ENCODE results near the gene SRI.

Gene SRI

GRCh38 chr7:88184848-88185304 lies 35.0 kb downstream of the SRI start:
- TF ChIP-seq CTCF (conservative IDR thresholded peaks at IDR 0.05; ENCODE audit: low read depth, low read length): no peak
- Histone ChIP-seq H4K20me1 (ENCODE audit: insufficient read depth) (no peaks in the 10 kb centered on the region), H3K4me2 (no peak overlapping the region), H3K27me3 (ENCODE audit: insufficient read depth, low read depth) (no peaks in the 10 kb centered on the region), H3K79me2 (ENCODE audit: insufficient read depth, low read depth) (no peaks in the 10 kb centered on the region), H3K9ac (no peak overlapping the region), H3K4me3 (IDR thresholded peaks at IDR 0.05; ENCODE audit: insufficient read depth, low read depth, low read length) (no peak overlapping the region), H3K27ac (no peak overlapping the region), H3K36me3 (ENCODE audit: insufficient read depth) (no peaks in the 10 kb centered on the region), H2AFZ (ENCODE audit: low read depth) (no peak overlapping the region), H3K4me1 (ENCODE audit: low read depth, poor library complexity, severe bottlenecking) (peaks cover 5% of the 10 kb centered on the region)

- H4K20me1 ChIP-seq (ENCODE audit: insufficient read depth): no peaks in the 10 kb centered on the region
- H3K79me2 ChIP-seq (ENCODE audit: insufficient read depth, low read depth): no peaks in the 10 kb centered on the region
- H3K9ac ChIP-seq: no peak overlapping the region
- no peak overlapping the region for H3K4me2 ChIP-seq
- no peaks in the 10 kb centered on the region for H3K27me3 ChIP-seq (ENCODE audit: insufficient read depth, low read depth)
- no peak overlapping the region for H2AFZ ChIP-seq (ENCODE audit: low read depth)
- TF ChIP-seq CTCF (conservative IDR thresholded peaks at IDR 0.05; ENCODE audit: low read depth, low read length): no peak
- H3K4me1 ChIP-seq (ENCODE audit: low read depth, poor library complexity, severe bottlenecking): peaks cover 7% of the 10 kb centered on the region
- no peak overlapping the region for H3K27ac ChIP-seq
- no peak overlapping the region for H3K4me3 ChIP-seq (IDR thresholded peaks at IDR 0.05; ENCODE audit: insufficient read depth, low read depth, low read length)
- H3K36me3 ChIP-seq (ENCODE audit: insufficient read depth): no peaks in the 10 kb centered on the region
Observed at GRCh38 chr7:88183051-88183450, 36.8 kb downstream of the SRI start.

GRCh38 chr7:88176190-88176589 lies 43.6 kb downstream of the SRI start:
- H3K36me3 ChIP-seq (ENCODE audit: insufficient read depth): no peaks in the 10 kb centered on the region
- H4K20me1 ChIP-seq (ENCODE audit: insufficient read depth): no peaks in the 10 kb centered on the region
- H3K4me1 ChIP-seq (ENCODE audit: low read depth, poor library complexity, severe bottlenecking): peaks cover 16% of the 10 kb centered on the region
- no peak overlapping the region for H3K27ac ChIP-seq
- H3K4me2 ChIP-seq: no peak overlapping the region
- H2AFZ ChIP-seq (ENCODE audit: low read depth): no peak overlapping the region
- no peak for TF ChIP-seq CTCF (conservative IDR thresholded peaks at IDR 0.05; ENCODE audit: low read depth, low read length)
- H3K9ac ChIP-seq: no peak overlapping the region
- no peaks in the 10 kb centered on the region for H3K27me3 ChIP-seq (ENCODE audit: insufficient read depth, low read depth)
- H3K79me2 ChIP-seq (ENCODE audit: insufficient read depth, low read depth): no peaks in the 10 kb centered on the region
- H3K4me3 ChIP-seq (IDR thresholded peaks at IDR 0.05; ENCODE audit: insufficient read depth, low read depth, low read length): no peak overlapping the region

- Histone ChIP-seq H3K4me3 (IDR thresholded peaks at IDR 0.05; ENCODE audit: insufficient read depth, low read depth, low read length) (no peak overlapping the region), H3K4me1 (ENCODE audit: low read depth, poor library complexity, severe bottlenecking) (peaks cover 9% of the 10 kb centered on the region), H3K9ac (no peak overlapping the region), H3K27me3 (ENCODE audit: insufficient read depth, low read depth) (no peaks in the 10 kb centered on the region), H2AFZ (ENCODE audit: low read depth) (no peak overlapping the region), H4K20me1 (ENCODE audit: insufficient read depth) (no peaks in the 10 kb centered on the region), H3K4me2 (no peak overlapping the region; the same call in 1 of the 2 replicates), H3K27ac (no peak overlapping the region), H3K36me3 (ENCODE audit: insufficient read depth) (no peaks in the 10 kb centered on the region), H3K79me2 (ENCODE audit: insufficient read depth, low read depth) (no peaks in the 10 kb centered on the region)
- TF ChIP-seq CTCF (conservative IDR thresholded peaks at IDR 0.05; ENCODE audit: low read depth, low read length): no peak
Observed at GRCh38 chr7:88172842-88173241, 47.0 kb downstream of the SRI start.

All from KMS-11 (cell line).